GM18526 (cell line): ENCODE measurements around the gene BBS7.

ENCODE experiments used
- POLR2A ChIP-seq: IDR thresholded peaks from 3 replicates; pipeline ENCODE4 v1.6.1; 2011; ENCODE audit not compliant: insufficient read length; ENCODE audit errors: extremely low read depth

The BBS7 gene

GRCh38 chr4:121860121-121860520 is 10.2 kb downstream of the BBS7 start:
- TF ChIP-seq POLR2A: no peak

GRCh38 chr4:121851354-121851753 is 18.9 kb downstream of the BBS7 start:
- no peak for TF ChIP-seq POLR2A

GRCh38 chr4:121846662-121847061 is 23.6 kb downstream of the BBS7 start:
- no peak for TF ChIP-seq POLR2A

GRCh38 chr4:121842862-121843261 is 27.4 kb downstream of the BBS7 start:
- no peak for TF ChIP-seq POLR2A

- no peak for TF ChIP-seq POLR2A
Observed at GRCh38 chr4:121838136-121838535, 32.1 kb downstream of the BBS7 start.

GRCh38 chr4:121829511-121829910 is 40.8 kb downstream of the BBS7 start:
- no peak for TF ChIP-seq POLR2A

GRCh38 chr4:121827853-121828252 is 42.4 kb downstream of the BBS7 start:
- TF ChIP-seq POLR2A: no peak

GRCh38 chr4:121824950-121825349 is 45.3 kb downstream of the BBS7 start:
- no peak for TF ChIP-seq POLR2A

- no peak for TF ChIP-seq POLR2A
Observed at GRCh38 chr4:121824171-121824527, 46.1 kb downstream of the BBS7 start.

GRCh38 chr4:121823505-121824170 is 46.6 kb downstream of the BBS7 start, which contains the start of gene CCNA2:
TSS of gene CCNA2 (minus strand) at chr4:121823883. CDS start at chr4:121823628, 255 bp downstream.
- peak; percentile 85 for TF ChIP-seq POLR2A

GRCh38 chr4:121822796-121823504 is 47.3 kb downstream of the BBS7 start:
- TF ChIP-seq POLR2A: no peak

GRCh38 chr4:121822047-121822446 is 48.2 kb downstream of the BBS7 start:
- no peak for TF ChIP-seq POLR2A

- TF ChIP-seq POLR2A: no peak
Observed at GRCh38 chr4:121819216-121819965, 50.9 kb downstream of the BBS7 start.

GRCh38 chr4:121818215-121818614 is 52.1 kb downstream of the BBS7 start:
- TF ChIP-seq POLR2A: no peak

- TF ChIP-seq POLR2A: no peak
Observed at GRCh38 chr4:121817701-121818100, 52.6 kb downstream of the BBS7 start.

- TF ChIP-seq POLR2A: no peak
Observed at GRCh38 chr4:121817006-121817405, 53.3 kb downstream of the BBS7 start.
